Endothelial cell (in vitro differentiated cells): ENCODE results near the gene KNTC1. TPM values are rescaled to one million over a fixed set of nuclear protein-coding genes. Genes with fewer than 3 reads are reported as not detected.
"Not testable (repeated sequence)": the region's sequence is repeated elsewhere in the genome, so short reads cannot be mapped to it uniquely, and the experiment has no call there.

Source experiments
- DNase-seq: peaks from one replicate; pipeline ENCODE4 v3.0.0; 2021; ENCODE audit warnings: low spot score
- H3K27ac Mint-ChIP-seq: one replicate; pipeline ENCODE4 v1.8.0; 2021; ENCODE audit warnings: mixed read lengths, inconsistent platforms; ENCODE audit not compliant: unreplicated experiment
- H3K27me3 Mint-ChIP-seq: one replicate; pipeline ENCODE4 v1.8.0; 2021; ENCODE audit warnings: mild to moderate bottlenecking, moderate library complexity, mixed read lengths, inconsistent platforms; ENCODE audit not compliant: unreplicated experiment
- H3K36me3 Mint-ChIP-seq: one replicate; pipeline ENCODE4 v1.8.0; 2021; ENCODE audit warnings: mild to moderate bottlenecking, low read depth, mixed read lengths, inconsistent platforms; ENCODE audit not compliant: unreplicated experiment
- H3K4me1 Mint-ChIP-seq: one replicate; pipeline ENCODE4 v1.8.0; 2021; ENCODE audit warnings: mild to moderate bottlenecking, mixed read lengths, inconsistent platforms; ENCODE audit not compliant: unreplicated experiment
- H3K4me3 Mint-ChIP-seq: one replicate; pipeline ENCODE4 v1.8.0; 2021; ENCODE audit warnings: mild to moderate bottlenecking, mixed read lengths, inconsistent platforms; ENCODE audit not compliant: unreplicated experiment
- H3K9me3 Mint-ChIP-seq: one replicate; pipeline ENCODE4 v1.8.0; 2021; ENCODE audit warnings: mixed read lengths, inconsistent platforms; ENCODE audit not compliant: unreplicated experiment
- CTCF ChIP-seq: fragments of 200-600 bp; sonication (generic); IDR thresholded peaks from one replicate; pipeline ENCODE4 v1.5.0; 2021; ENCODE audit warnings: antibody characterized with exemption; ENCODE audit not compliant: unreplicated experiment
- total RNA-seq: library from RNA; stranded (reverse); fragmentation: NEBNext Ultra II Directional; extraction: Animal tissue kit (Norgen Biotek cat#: 25700); gene quantifications from one replicate; pipeline ENCODE4 v1.2.1, GENCODE V29; 2021; ENCODE audit not compliant: unreplicated experiment

The KNTC1 gene
- total RNA-seq, 1 donor from 2014 or later: 32.6 TPM

DNA sequence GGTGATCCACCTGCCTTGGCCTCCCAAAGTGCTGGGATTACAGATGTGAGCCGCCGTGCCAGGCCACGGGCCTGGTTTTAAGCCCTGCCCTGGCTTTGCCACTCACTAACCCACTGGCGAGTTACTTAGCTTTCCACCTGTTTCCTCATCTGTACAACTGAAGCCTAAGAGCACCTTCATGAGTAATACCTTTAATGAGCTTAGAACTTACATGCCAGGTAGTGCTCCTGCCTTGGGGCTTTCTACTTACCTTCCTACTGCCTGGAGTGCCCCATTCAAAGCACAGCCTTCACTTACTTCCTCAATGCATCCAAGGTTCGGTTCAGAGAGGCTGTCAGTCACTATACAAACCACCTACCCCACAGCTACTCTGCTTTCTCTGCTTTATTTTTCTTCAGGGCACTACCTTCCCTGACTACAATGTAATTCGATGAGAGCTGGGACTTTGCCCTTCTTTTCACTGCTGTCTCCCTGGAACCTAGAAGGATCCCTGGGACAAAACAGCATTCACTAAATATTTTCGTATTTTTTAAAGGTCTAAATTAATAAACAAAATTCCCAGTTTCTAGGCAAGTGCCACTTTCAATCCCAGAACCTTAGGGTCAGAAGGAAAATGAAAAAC lies 40.1 kb upstream of the KNTC1 start:
- no peak overlapping the region for H3K4me3 Mint-ChIP-seq
- no peaks in the 10 kb centered on the region for H3K4me1 Mint-ChIP-seq
- H3K9me3 Mint-ChIP-seq: no peaks in the 10 kb centered on the region
- H3K27me3 Mint-ChIP-seq: peaks cover 1% of the 10 kb centered on the region
- H3K36me3 Mint-ChIP-seq: peaks cover 33% of the 10 kb centered on the region
- no peak for DNase-seq
- TF ChIP-seq CTCF: no peak
- no peak overlapping the region for H3K27ac Mint-ChIP-seq

DNA sequence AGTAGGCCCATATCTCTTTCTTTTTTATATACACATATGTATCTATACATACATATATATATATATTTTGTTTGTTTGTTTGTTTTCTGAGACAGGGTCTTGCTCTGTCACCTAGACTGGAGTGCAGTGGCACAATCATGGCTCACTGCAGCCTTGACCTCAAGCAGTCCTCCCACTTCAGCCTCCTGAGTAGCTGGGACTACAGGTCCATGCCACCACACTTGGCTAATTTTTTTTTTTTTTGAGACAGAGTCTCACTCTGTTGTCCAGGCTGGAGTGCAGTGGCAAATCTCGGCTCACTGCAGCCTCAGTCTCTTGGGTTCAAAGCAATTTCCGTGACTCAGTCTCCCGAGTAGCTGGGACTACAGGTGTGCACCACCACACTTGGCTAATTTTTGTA lies 39.2 kb upstream of the KNTC1 start:
- H3K9me3 Mint-ChIP-seq, H3K27me3 Mint-ChIP-seq, H3K4me1 Mint-ChIP-seq, H3K27ac Mint-ChIP-seq, H3K4me3 Mint-ChIP-seq, DNase-seq: not testable (repeated sequence)
- H3K36me3 Mint-ChIP-seq: peaks cover 32% of the 10 kb centered on the region

DNA sequence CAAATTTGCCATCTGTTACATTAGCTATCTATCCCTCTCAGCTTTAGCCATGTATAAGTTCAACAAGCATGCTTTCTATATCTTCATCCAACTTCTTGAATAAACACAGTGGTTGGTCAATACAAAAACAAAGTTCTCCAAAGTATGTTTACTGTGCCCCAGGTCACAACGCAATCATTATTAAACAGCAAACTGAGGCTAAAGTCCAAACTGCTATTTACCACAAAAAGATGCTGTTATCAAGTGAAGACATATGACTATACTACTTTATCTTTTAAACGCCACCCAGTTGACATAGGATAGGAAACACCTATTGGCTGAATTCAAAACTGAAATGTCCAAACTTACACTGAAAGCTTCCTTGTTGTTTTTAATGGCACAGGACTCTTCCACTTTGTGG lies 38.0 kb upstream of the KNTC1 start:
- no peak for DNase-seq
- Mint-ChIP-seq H3K27me3 (no peaks in the 10 kb centered on the region), H3K9me3 (no peaks in the 10 kb centered on the region), H3K27ac (no peak overlapping the region), H3K4me3 (peak overlapping the region; percentile 28), H3K4me1 (no peaks in the 10 kb centered on the region), H3K36me3 (peaks cover 28% of the 10 kb centered on the region)
- TF ChIP-seq CTCF: no peak

DNA sequence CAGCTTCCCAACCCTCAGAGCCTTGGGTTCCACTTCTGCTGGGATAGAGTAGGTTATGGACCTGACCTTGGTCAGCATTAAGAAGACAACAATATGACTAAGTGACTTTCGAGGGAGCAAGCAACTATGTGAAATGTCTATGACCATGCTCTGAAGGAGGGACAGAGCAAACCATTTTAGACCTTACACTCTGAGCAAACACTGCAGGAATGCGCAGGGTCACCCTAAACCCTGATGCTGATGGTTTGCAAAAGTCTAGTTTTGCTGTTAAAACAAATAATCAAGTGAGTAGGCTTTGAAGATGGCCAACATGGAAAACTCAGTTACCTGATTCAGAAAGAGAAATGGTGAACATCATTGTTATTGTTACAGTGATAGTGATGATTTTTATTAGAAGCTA lies 35.1 kb upstream of the KNTC1 start:
- Mint-ChIP-seq H3K4me1 (no peaks in the 10 kb centered on the region), H3K27me3 (no peaks in the 10 kb centered on the region), H3K27ac (no peak overlapping the region), H3K9me3 (no peaks in the 10 kb centered on the region), H3K36me3 (peaks cover 18% of the 10 kb centered on the region), H3K4me3 (no peak overlapping the region)
- no peak for DNase-seq
- no peak for TF ChIP-seq CTCF

DNA sequence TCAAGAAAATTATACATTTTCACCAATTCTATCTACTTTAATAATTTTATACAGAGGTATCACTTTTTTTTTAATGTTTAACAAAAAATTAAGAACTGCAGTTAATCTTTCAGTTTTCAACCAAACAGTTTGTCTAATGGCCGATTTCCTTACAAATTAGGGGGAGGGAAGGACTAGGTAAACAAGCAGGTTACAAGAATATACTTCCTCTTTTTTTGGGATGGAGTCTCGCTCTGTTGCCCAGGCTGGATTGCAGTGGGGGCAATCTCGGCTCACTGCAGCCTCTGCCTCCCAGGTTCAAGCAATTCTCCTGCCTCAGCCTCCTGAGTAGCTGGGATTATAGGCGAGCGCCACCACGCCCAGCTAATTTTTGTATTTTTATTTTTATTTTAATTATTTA lies 33.8 kb upstream of the KNTC1 start:
- H3K9me3 Mint-ChIP-seq, H3K27me3 Mint-ChIP-seq, H3K4me3 Mint-ChIP-seq, H3K4me1 Mint-ChIP-seq, H3K27ac Mint-ChIP-seq, DNase-seq: not testable (repeated sequence)
- H3K36me3 Mint-ChIP-seq: peaks cover 16% of the 10 kb centered on the region

DNA sequence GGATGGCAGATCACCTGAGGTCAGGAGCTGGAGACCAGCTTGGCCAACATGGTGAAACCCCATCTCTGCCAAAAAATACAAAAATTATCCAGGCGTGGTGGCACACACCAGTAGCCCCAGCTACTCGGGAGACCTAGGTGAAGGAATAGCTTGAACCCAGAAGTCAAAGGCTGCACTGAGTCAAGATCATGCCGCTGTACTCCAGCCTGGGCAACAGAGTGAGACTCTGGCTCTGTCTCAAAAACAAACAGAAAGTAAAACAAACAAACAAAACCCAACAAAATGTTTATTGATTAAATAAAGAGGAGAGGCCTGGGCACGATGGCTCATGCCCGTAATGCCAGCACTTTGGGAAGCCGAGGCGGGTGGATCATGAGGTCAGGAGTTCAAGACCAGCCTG lies 31.8 kb upstream of the KNTC1 start:
- no peak overlapping the region for H3K27ac Mint-ChIP-seq
- no peak overlapping the region for H3K4me3 Mint-ChIP-seq
- no peaks in the 10 kb centered on the region for H3K9me3 Mint-ChIP-seq
- no peak for TF ChIP-seq CTCF
- peaks cover 8% of the 10 kb centered on the region for H3K27me3 Mint-ChIP-seq
- H3K4me1 Mint-ChIP-seq: peaks cover 8% of the 10 kb centered on the region
- DNase-seq: no peak
- H3K36me3 Mint-ChIP-seq: peaks cover 12% of the 10 kb centered on the region
